GM12874 (cell line): ENCODE data around the gene ZNF853.

Experiments
- CTCF ChIP-seq: IDR thresholded peaks from 2 replicates; pipeline ENCODE4 v1.5.1; 2011; ENCODE audit warnings: low read depth, mild to moderate bottlenecking, control low read depth, low read length, moderate library complexity; ENCODE audit not compliant: insufficient read depth

Gene ZNF853

DNA sequence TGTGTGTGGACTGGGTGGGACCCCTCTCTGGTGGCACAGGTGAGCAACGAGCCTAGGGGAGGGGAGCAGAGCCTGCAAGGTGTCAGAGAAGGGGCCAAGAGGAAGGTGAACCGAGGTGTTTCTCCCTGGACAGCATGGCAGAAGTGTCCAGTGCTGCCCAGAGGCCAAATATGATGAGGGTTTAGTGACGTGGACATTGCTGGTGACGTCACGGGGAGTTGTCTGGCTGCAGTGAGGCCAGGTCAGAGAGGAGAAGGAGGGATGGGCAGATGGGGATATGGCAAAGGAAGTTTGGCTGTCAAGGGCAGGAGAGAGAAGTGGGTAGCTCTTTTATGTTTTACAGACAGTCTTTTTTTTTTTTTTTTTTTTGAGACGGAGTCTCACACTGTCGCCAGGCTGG is 2.6 kb upstream of the ZNF853 start:
- TF ChIP-seq CTCF, result no peak

- no peak for TF ChIP-seq CTCF
These were observed 1.7 kb upstream of the ZNF853 start for GRCh38 chr7:6613706-6614105.

GRCh38 chr7:6615723-6616555 is 529 bp downstream of the ZNF853 start:
- TF ChIP-seq CTCF, result no peak

DNA sequence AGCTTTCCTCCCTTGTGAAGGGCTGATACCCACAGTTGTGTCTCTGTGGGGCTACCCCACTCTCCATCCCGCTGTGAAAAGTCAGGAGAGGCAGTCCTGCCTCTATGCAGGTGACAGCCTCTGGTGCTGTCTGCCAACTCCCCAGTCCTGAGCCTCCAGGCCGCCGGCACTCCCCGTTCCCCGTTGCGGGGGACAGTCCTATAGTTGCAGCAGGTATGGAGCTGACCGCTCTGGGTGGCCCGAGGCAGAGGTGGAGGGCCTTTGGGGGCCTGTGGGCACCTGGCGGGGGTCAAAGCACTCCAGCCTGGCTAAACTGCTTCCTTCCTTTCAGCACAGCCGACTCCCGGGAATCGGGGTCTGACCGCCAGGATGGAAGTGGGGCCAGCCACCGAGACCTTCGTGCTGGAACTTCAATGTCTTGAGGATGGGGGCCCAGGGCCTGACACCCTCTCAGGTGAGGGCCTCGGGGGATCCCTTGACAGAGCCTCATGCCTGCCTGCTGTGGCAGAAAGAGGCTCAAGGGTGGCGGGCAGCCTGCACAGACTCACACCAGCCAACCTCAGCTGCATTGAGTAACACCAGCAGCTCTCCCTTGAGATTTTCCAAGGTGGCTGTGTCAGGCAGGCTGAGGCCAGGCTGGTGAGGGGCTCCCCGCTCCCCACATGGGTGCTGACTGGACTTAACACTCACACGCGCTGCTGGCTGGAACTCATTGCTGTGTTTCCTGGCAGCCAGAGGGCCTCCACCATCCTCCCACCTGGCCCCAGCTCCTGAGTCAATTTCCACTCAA is 1.6 kb downstream of the ZNF853 start:
- no peak for TF ChIP-seq CTCF

DNA sequence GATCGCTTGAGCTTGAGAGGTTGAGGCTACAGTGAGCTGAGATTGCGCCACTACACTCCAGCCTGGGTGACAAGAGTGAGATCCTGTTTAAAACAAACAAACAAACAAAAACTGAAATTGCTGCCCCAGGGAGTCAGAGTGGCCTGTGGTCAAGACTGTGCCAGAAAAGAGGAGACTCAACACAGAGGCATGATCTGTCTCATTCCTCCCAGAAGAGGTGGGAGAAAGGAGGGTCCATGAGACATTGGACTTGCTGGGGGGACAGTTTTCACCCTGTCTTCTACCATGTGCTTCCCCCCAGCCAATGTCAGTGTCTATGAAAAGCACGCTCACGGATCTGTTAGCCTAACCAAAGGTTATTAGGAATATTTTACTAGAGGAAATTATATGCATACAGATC is 3.2 kb downstream of the ZNF853 start:
- TF ChIP-seq CTCF, result no peak

- TF ChIP-seq CTCF, result no peak
These were observed 4.6 kb downstream of the ZNF853 start for GRCh38 chr7:6619961-6620360.
